ENCODE data around the gene CEMIP2.

- TF ChIP-seq ZNF512 (CRISPR knock-in tag; IDR thresholded peaks at IDR 0.05; ENCODE audit: borderline replicate concordance) (no peak), CTCF (IDR thresholded peaks at IDR 0.05) (no peak), SP1 (CRISPR knock-in tag; conservative IDR thresholded peaks at IDR 0.05) (no peak), GRHL2 (CRISPR knock-in tag; IDR thresholded peaks at IDR 0.05; ENCODE audit: insufficient replicate concordance, severe bottlenecking) (no peak), NFATC4 (CRISPR knock-in tag; IDR thresholded peaks at IDR 0.05) (no peak), CREB1 (CRISPR knock-in tag; IDR thresholded peaks at IDR 0.05) (no peak), GABPB1 (CRISPR knock-in tag; IDR thresholded peaks at IDR 0.05) (no peak), ZNF317 (CRISPR knock-in tag; IDR thresholded peaks at IDR 0.05; ENCODE audit: borderline replicate concordance, low read depth) (no peak), ESRRA (CRISPR knock-in tag; IDR thresholded peaks at IDR 0.05; ENCODE audit: borderline replicate concordance) (no peak), ZSCAN18 (CRISPR knock-in tag; IDR thresholded peaks at IDR 0.05) (no peak), PRRX2 (CRISPR knock-in tag; IDR thresholded peaks at IDR 0.05) (no peak), HMGXB4 (CRISPR knock-in tag; IDR thresholded peaks at IDR 0.05) (no peak), ZNF138 (CRISPR knock-in tag; conservative IDR thresholded peaks at IDR 0.05) (no peak)
Observed at GRCh38 chr9:71685988-71686387, 82.3 kb downstream of the CEMIP2 start.
